ENCODE measurements around the gene ELP4.

Gene ELP4

GRCh38 chr11:31822927-31823643 lies 313.5 kb downstream of the ELP4 start:
- Histone ChIP-seq H3K23ac (ENCODE audit: low read length in 2 of 2) (peak overlapping the region in 1 of 2 experiments; percentile 17), H2BK12ac (ENCODE audit: low read length in 2 of 2) (no peak overlapping the region), H3K27me3 (ENCODE audit: control insufficient read depth in 1 of 2, insufficient read depth in 1 of 2, low read length in 2 of 2) (peaks cover 97 to 99% of the 10 kb centered on the region in 2 experiments), H3K9me3 (ENCODE audit: control insufficient read depth, low read length) (peaks cover 2% of the 10 kb centered on the region), H3K27ac (ENCODE audit: low read length, poor library complexity, severe bottlenecking) (no peak overlapping the region), H3K4me3 (ENCODE audit: insufficient read depth in 1 of 2, low read depth in 1 of 2, low read length in 2 of 2) (no peak overlapping the region), H3K4me1 (ENCODE audit: control insufficient read depth, insufficient read depth, low read depth, low read length) (peaks cover 16% of the 10 kb centered on the region), H3K4ac (ENCODE audit: low read depth in 1 of 2, low read length in 2 of 2) (no peak overlapping the region), H4K91ac (ENCODE audit: low read length) (no peak overlapping the region), H3K18ac (ENCODE audit: low read depth in 1 of 2, low read length in 2 of 2) (no peak overlapping the region), H2BK15ac (ENCODE audit: low read depth, poor library complexity, severe bottlenecking) (no peak overlapping the region), H4K8ac (ENCODE audit: low read length) (no peak overlapping the region), H3K4me2 (ENCODE audit: low read length, poor library complexity, severe bottlenecking) (no peak overlapping the region), H2BK5ac (ENCODE audit: low read depth, low read length, poor library complexity, severe bottlenecking) (no peak overlapping the region), H3K14ac (ENCODE audit: low read length in 2 of 2) (no peak overlapping the region), H3K79me1 (replicated peaks; ENCODE audit: low read length, poor library complexity, severe bottlenecking) (no peaks in the 10 kb centered on the region), H3K36me3 (ENCODE audit: control insufficient read depth in 1 of 2, insufficient read depth in 2 of 2, low read depth in 1 of 2, low read length in 2 of 2) (peaks cover 0 to 5% of the 10 kb centered on the region in 2 experiments), H2AK5ac (ENCODE audit: low read length, severe bottlenecking) (no peak overlapping the region), H2BK120ac (ENCODE audit: low read depth, low read length) (no peak overlapping the region), H3K9ac (ENCODE audit: low read length) (no peak overlapping the region), H2AFZ (ENCODE audit: low read depth, low read length) (no peak overlapping the region)
- WGBS = 27% methylated on average over 14 of the region's 14 CpGs
- DNase-seq = no peak

GRCh38 chr11:31823644-31824331 lies 314.2 kb downstream of the ELP4 start:
- WGBS = 3% methylated on average over 23 of the region's 24 CpGs
- no peak overlapping the region for H3K27ac ChIP-seq (ENCODE audit: low read length, poor library complexity, severe bottlenecking)
- peaks cover 16% of the 10 kb centered on the region for H3K4me1 ChIP-seq (ENCODE audit: control insufficient read depth, insufficient read depth, low read depth, low read length)
- DNase-seq = no peak
- peaks cover 92 to 98% of the 10 kb centered on the region in 2 experiments for H3K27me3 ChIP-seq (ENCODE audit: control insufficient read depth in 1 of 2, insufficient read depth in 1 of 2, low read length in 2 of 2)
- no peaks in the 10 kb centered on the region for H3K79me1 ChIP-seq (replicated peaks; ENCODE audit: low read length, poor library complexity, severe bottlenecking)
- H3K18ac ChIP-seq (ENCODE audit: low read depth in 1 of 2, low read length in 2 of 2) = no peak overlapping the region
- no peak overlapping the region for H2AK5ac ChIP-seq (ENCODE audit: low read length, severe bottlenecking)
- H3K23ac ChIP-seq (ENCODE audit: low read length in 2 of 2) = no peak overlapping the region
- no peak overlapping the region for H3K9ac ChIP-seq (ENCODE audit: low read length)
- no peak overlapping the region for H4K8ac ChIP-seq (ENCODE audit: low read length)
- H2BK12ac ChIP-seq (ENCODE audit: low read length in 2 of 2) = no peak overlapping the region
- H4K91ac ChIP-seq (ENCODE audit: low read length) = peak overlapping the region; percentile 16
- H3K4ac ChIP-seq (ENCODE audit: low read depth in 1 of 2, low read length in 2 of 2) = no peak overlapping the region
- H3K9me3 ChIP-seq (ENCODE audit: control insufficient read depth, low read length) = peaks cover 2% of the 10 kb centered on the region
- no peak overlapping the region for H2BK15ac ChIP-seq (ENCODE audit: low read depth, poor library complexity, severe bottlenecking)
- H3K4me3 ChIP-seq (ENCODE audit: insufficient read depth in 1 of 2, low read depth in 1 of 2, low read length in 2 of 2) = no peak overlapping the region
- H2BK120ac ChIP-seq (ENCODE audit: low read depth, low read length) = no peak overlapping the region
- H3K36me3 ChIP-seq (ENCODE audit: control insufficient read depth in 1 of 2, insufficient read depth in 2 of 2, low read depth in 1 of 2, low read length in 2 of 2) = peaks cover 0 to 5% of the 10 kb centered on the region in 2 experiments
- no peak overlapping the region for H3K14ac ChIP-seq (ENCODE audit: low read length in 2 of 2)
- no peak overlapping the region for H2BK5ac ChIP-seq (ENCODE audit: low read depth, low read length, poor library complexity, severe bottlenecking)
- H3K4me2 ChIP-seq (ENCODE audit: low read length, poor library complexity, severe bottlenecking) = no peak overlapping the region
- no peak overlapping the region for H2AFZ ChIP-seq (ENCODE audit: low read depth, low read length)

DNA sequence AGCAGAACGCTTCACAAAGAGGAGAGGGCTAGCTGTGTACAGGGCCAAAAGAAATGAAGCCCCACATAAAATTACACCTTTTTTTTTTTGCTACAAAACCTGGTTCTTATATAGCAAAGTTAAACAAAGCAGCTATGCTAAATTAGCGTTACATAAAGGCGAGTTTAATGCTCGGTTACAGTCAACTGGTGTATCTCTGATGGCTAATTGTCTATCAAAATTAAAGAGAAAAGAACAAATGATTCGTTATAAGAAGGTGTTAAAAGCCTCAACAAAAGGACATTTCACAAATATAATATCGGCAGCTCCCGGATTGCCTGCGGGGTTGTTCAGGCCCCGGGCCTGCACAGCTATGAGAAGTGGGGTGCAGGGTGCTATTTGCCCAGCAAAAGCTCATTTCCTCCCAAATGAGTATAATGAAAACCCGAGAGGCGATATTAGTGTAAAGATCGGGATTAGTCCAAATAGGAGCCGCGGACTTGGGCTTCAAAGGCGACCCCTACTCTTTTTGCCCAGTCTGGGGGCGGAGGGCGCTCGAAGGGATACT lies 314.8 kb downstream of the ELP4 start:
- Histone ChIP-seq H3K27ac (ENCODE audit: low read length, poor library complexity, severe bottlenecking) (no peak overlapping the region), H4K8ac (ENCODE audit: low read length) (no peak overlapping the region), H3K79me1 (replicated peaks; ENCODE audit: low read length, poor library complexity, severe bottlenecking) (no peaks in the 10 kb centered on the region), H2AFZ (ENCODE audit: low read depth, low read length) (no peak overlapping the region), H2BK5ac (ENCODE audit: low read depth, low read length, poor library complexity, severe bottlenecking) (no peak overlapping the region), H2BK15ac (ENCODE audit: low read depth, poor library complexity, severe bottlenecking) (no peak overlapping the region), H3K4me1 (ENCODE audit: control insufficient read depth, insufficient read depth, low read depth, low read length) (peaks cover 16% of the 10 kb centered on the region), H3K9ac (ENCODE audit: low read length) (no peak overlapping the region), H3K9me3 (ENCODE audit: control insufficient read depth, low read length) (peaks cover 2% of the 10 kb centered on the region), H3K27me3 (ENCODE audit: control insufficient read depth in 1 of 2, insufficient read depth in 1 of 2, low read length in 2 of 2) (peaks cover 89 to 99% of the 10 kb centered on the region in 2 experiments), H2AK5ac (ENCODE audit: low read length, severe bottlenecking) (no peak overlapping the region), H3K4ac (ENCODE audit: low read depth in 1 of 2, low read length in 2 of 2) (no peak overlapping the region), H3K4me2 (ENCODE audit: low read length, poor library complexity, severe bottlenecking) (no peak overlapping the region), H3K4me3 (ENCODE audit: insufficient read depth in 1 of 2, low read depth in 1 of 2, low read length in 2 of 2) (no peak overlapping the region), H3K14ac (ENCODE audit: low read length in 2 of 2) (no peak overlapping the region), H3K23ac (ENCODE audit: low read length in 2 of 2) (no peak overlapping the region), H3K36me3 (ENCODE audit: control insufficient read depth in 1 of 2, insufficient read depth in 2 of 2, low read depth in 1 of 2, low read length in 2 of 2) (peaks cover 0 to 5% of the 10 kb centered on the region in 2 experiments), H2BK12ac (ENCODE audit: low read length in 2 of 2) (no peak overlapping the region), H4K91ac (ENCODE audit: low read length) (no peak overlapping the region), H3K18ac (ENCODE audit: low read depth in 1 of 2, low read length in 2 of 2) (no peak overlapping the region), H2BK120ac (ENCODE audit: low read depth, low read length) (no peak overlapping the region)
- no peak for DNase-seq
- whole genome bisulfite sequencing = 4% methylated on average over 14 of the region's 18 CpGs

All from mesenchymal stem cell (in vitro differentiated cells and primary cell).